Natural killer cell (primary cell): ENCODE data around the gene NECTIN1. TPM values are rescaled to one million over a fixed set of nuclear protein-coding genes. Genes with fewer than 3 reads are reported as not detected.

ENCODE experiments used
- ATAC-seq, 3 donors: fragments of 150-1000 bp in 2 of 3; fragments of 200-7000 bp in 1 of 3; cut with Tn5 transposase; 1 replicate in 1 of 3; 2 replicates in 2 of 3; pipeline ENCODE4 v1.10.0; 2021; ENCODE audit warnings: mild to moderate bottlenecking in 2 of 3, moderate library complexity in 2 of 3
- DNase-seq, 2 donors: peaks; one replicate each; pipeline versions ENCODE4 v3.0.0 to v3.0.0-alpha.2; 2013 to 2021; ENCODE audit warnings: mixed read lengths in 1 of 2
- H3K27ac ChIP-seq: one replicate; pipeline ENCODE4 v1.5.1; 2013; ENCODE audit warnings: mild to moderate bottlenecking, low read length
- H3K27me3 ChIP-seq: one replicate; pipeline ENCODE4 v1.6.1; 2013; ENCODE audit warnings: low read length; ENCODE audit not compliant: control insufficient read depth, insufficient read depth
- H3K36me3 ChIP-seq: one replicate; pipeline ENCODE4 v1.6.1; 2013; ENCODE audit warnings: low read length; ENCODE audit not compliant: control insufficient read depth, insufficient read depth
- H3K4me1 ChIP-seq: one replicate; pipeline ENCODE4 v1.6.1; 2013; ENCODE audit warnings: low read length; ENCODE audit not compliant: control insufficient read depth, insufficient read depth
- H3K4me3 ChIP-seq: one replicate; pipeline ENCODE4 v1.5.1; 2013; ENCODE audit warnings: low read length
- H3K9me3 ChIP-seq: one replicate; pipeline ENCODE4 v1.6.1; 2013; ENCODE audit warnings: low read length; ENCODE audit not compliant: control insufficient read depth, insufficient read depth
- H3K27ac Mint-ChIP-seq, 2 donors: one replicate each; pipeline ENCODE4 v1.8.0; 2022; ENCODE audit warnings: mild to moderate bottlenecking in 2 of 2, mixed read lengths in 2 of 2, moderate library complexity in 1 of 2
- H3K27me3 Mint-ChIP-seq, 2 donors: one replicate each; pipeline ENCODE4 v1.8.0; 2022; ENCODE audit warnings: low read depth in 2 of 2, mixed read lengths in 2 of 2
- H3K36me3 Mint-ChIP-seq: one replicate; pipeline ENCODE4 v1.8.0; 2022; ENCODE audit warnings: mixed read lengths
- H3K4me1 Mint-ChIP-seq, 2 donors: one replicate each; pipeline ENCODE4 v1.8.0; 2022; ENCODE audit warnings: mixed read lengths in 2 of 2
- H3K4me3 Mint-ChIP-seq: one replicate; pipeline ENCODE4 v1.8.0; 2022; ENCODE audit warnings: mild to moderate bottlenecking, moderate library complexity, mixed read lengths
- H3K9me3 Mint-ChIP-seq, 2 donors: one replicate each; pipeline ENCODE4 v1.8.0; 2022; ENCODE audit warnings: mixed read lengths in 2 of 2
- WGBS: methylation state at CpG from one replicate; pipeline ENCODE4 v1.1.7; 2013; ENCODE audit warnings: missing lambda C conversion rate; ENCODE audit not compliant: insufficient coverage; 5-methylcytosine and 5-hydroxymethylcytosine counted together
- intact Hi-C: fragments of 100-400 bp; cut with micrococcal nuclease; formaldehyde crosslinking; loops from one replicate; pipeline ENCODE4 v1.14.2; 2022
- total RNA-seq, 4 donors: library from RNA; stranded (reverse); fragments of 120-200 nt in 1 of 4; gene quantifications; one replicate each; pipeline versions ENCODE4 v1.2.3 to v1.2.4, GENCODE V29; 2013 to 2022
- TF ChIP-seq, protein P1 (sequence below): fragments of 200-600 bp; IDR thresholded peaks from one replicate; pipeline ENCODE4 v1.8.0; 2022; ENCODE audit warnings: antibody characterized with exemption

Gene NECTIN1
- total RNA-seq, 3 donors from 2014 or later (not counting 1 experiment from before 2014, with no cell fraction given): 5.8 to 18.8 (median 7.8) TPM

DNA sequence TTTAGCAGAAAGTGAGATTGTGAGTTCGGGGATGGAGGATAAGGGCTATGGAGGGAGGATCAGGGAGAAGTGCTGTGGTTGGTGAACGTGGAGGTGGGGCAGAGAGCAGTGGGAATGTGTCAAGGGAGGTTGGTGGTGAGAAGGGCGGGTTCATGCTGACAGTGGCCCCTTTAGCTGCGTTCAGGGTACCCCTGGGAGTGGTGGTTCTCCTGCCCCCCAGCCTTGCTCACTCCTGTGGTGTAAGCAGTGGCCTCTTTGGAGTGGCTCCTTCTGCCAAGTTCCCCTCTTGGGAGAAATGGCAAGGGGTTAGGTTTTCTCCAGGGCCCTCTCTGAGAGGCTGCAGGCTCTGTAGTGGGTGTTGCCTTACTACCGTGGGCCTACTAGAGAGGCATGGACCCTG is 16.1 kb upstream of the NECTIN1 start:
- no peak overlapping the region for H3K27ac ChIP-seq
- 82% methylated on average over 5 of the region's 5 CpGs for WGBS

DNA sequence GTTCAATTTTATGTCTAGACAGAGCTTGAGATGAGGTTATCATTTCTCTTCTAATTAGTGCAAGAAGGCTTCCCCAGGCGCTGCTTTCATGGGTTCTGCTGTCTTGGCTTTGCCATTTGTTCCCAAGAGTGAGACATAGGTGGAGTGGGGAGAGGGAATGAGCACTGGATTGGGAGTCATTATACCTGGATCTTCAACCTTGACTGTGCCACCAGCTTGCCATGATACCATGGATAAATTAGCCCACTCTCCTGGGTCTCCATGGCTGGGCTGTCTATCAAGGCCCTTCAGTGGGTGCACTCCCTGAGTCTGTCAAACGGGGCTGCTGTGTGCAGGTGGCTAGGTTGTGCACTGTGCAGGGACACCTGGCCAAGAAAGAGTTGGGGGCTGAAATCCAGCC is 15.6 kb upstream of the NECTIN1 start:
- no peaks in the 10 kb centered on the region for H3K9me3 ChIP-seq
- Mint-ChIP-seq H3K4me1 (peaks cover 6 to 16% of the 10 kb centered on the region in 2 donors), H3K9me3 (no peaks in the 10 kb centered on the region), H3K27ac (no peak overlapping the region), H3K27me3 (peaks cover 47 to 50% of the 10 kb centered on the region in 2 donors), H3K36me3 (no peaks in the 10 kb centered on the region), H3K4me3 (no peak overlapping the region)
- no peaks in the 10 kb centered on the region for H3K36me3 ChIP-seq
- WGBS: 97% methylated on average over 2 of the region's 2 CpGs
- no peak overlapping the region for H3K27ac ChIP-seq
- ATAC-seq: no peak
- no peak for DNase-seq
- H3K4me3 ChIP-seq: no peak overlapping the region
- peaks cover 20% of the 10 kb centered on the region for H3K27me3 ChIP-seq
- TF ChIP-seq, protein P1, sequence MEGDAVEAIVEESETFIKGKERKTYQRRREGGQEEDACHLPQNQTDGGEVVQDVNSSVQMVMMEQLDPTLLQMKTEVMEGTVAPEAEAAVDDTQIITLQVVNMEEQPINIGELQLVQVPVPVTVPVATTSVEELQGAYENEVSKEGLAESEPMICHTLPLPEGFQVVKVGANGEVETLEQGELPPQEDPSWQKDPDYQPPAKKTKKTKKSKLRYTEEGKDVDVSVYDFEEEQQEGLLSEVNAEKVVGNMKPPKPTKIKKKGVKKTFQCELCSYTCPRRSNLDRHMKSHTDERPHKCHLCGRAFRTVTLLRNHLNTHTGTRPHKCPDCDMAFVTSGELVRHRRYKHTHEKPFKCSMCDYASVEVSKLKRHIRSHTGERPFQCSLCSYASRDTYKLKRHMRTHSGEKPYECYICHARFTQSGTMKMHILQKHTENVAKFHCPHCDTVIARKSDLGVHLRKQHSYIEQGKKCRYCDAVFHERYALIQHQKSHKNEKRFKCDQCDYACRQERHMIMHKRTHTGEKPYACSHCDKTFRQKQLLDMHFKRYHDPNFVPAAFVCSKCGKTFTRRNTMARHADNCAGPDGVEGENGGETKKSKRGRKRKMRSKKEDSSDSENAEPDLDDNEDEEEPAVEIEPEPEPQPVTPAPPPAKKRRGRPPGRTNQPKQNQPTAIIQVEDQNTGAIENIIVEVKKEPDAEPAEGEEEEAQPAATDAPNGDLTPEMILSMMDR: no peak
- peaks cover 15% of the 10 kb centered on the region for H3K4me1 ChIP-seq
- intact Hi-C loops: no loop called here

More for the DNA sequence above, 16.1 kb upstream of the NECTIN1 start:
- Mint-ChIP-seq H3K9me3 (no peaks in the 10 kb centered on the region), H3K4me1 (peaks cover 6 to 16% of the 10 kb centered on the region in 2 donors), H3K36me3 (no peaks in the 10 kb centered on the region), H3K27me3 (peaks cover 42 to 44% of the 10 kb centered on the region in 2 donors), H3K27ac (no peak overlapping the region), H3K4me3 (no peak overlapping the region)
- Histone ChIP-seq H3K27me3 (peaks cover 20% of the 10 kb centered on the region), H3K4me3 (no peak overlapping the region), H3K4me1 (peaks cover 15% of the 10 kb centered on the region), H3K36me3 (no peaks in the 10 kb centered on the region), H3K9me3 (no peaks in the 10 kb centered on the region)
- DNase-seq (no peak), ATAC-seq (no peak)
- TF ChIP-seq, protein P1: no peak
- intact Hi-C loops: no loop called here

DNA sequence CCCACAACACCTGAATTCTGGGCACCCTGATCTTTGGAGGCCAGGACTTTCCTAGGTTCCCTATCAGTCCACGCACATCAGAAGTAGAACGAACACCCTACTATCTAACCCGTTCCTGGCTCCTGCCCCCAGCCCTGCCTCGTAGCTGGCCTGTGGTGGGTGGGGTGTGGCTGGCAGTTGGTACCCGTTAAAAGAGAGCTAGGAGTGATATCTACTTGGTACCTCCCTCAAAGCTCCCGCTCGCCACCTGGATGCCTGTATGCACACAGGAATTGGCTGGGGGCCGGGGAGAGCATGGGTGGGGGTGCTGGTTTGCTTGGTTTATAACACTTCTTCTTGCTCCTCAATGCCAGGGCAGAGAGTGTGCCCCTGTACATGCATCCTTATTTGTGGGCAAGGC is 14.0 kb upstream of the NECTIN1 start:
- ATAC-seq: no peak

More for the DNA sequence above, 14.0 kb upstream of the NECTIN1 start:
- H3K27me3 ChIP-seq: peaks cover 20% of the 10 kb centered on the region
- no peak overlapping the region for H3K4me3 ChIP-seq
- TF ChIP-seq, protein P1: no peak
- Mint-ChIP-seq H3K27ac (no peak overlapping the region), H3K27me3 (peaks cover 56 to 59% of the 10 kb centered on the region in 2 donors), H3K36me3 (no peaks in the 10 kb centered on the region), H3K4me1 (peaks cover 6 to 16% of the 10 kb centered on the region in 2 donors), H3K9me3 (no peaks in the 10 kb centered on the region), H3K4me3 (no peak overlapping the region)
- no peaks in the 10 kb centered on the region for H3K9me3 ChIP-seq
- 70% methylated on average over 5 of the region's 8 CpGs for WGBS
- no peak for DNase-seq
- peaks cover 15% of the 10 kb centered on the region for H3K4me1 ChIP-seq
- no peaks in the 10 kb centered on the region for H3K36me3 ChIP-seq
- intact Hi-C loops: no loop called here
- no peak overlapping the region for H3K27ac ChIP-seq
